ENCODE results near the gene C14orf180. TPM values are rescaled to one million over a fixed set of nuclear protein-coding genes. Genes with fewer than 3 reads are reported as not detected.

The C14orf180 gene
- total RNA-seq, 6 experiments from 2014 or later: not detected

DNA sequence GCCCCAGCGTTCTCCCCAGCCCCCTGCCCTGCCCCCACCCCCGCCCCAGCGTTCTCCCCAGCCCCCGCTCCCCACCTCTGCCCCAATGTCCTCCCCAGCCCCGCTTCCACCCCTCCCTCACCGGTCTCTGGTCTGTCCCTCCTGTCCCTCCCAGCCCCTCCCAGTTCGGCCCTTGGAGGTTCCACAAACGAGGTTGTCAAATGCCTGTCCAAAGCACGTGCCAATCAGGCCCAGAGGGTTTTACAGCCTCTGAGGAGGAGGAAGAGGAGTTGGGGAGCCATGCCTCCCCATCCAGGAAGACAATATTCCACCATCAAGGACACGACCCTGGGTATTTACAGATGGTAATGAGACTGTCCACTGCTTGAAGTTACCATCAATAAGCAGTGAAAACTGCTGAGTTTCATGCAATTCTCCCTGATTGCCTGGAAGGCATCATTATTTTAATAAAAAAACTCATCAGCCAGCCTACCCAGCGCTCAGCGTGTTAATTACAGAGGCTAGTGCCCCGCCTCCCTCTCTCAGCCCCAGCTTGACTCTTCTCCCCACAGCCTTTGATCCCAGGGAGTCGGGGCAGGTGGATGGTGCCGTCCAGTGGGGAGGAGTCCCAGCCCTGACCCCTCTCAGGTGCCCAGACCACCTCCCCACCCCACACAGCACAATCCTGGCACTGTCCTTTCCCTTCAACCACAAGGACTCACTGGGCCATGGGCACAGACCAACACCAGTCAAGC is 30.6 kb upstream of the C14orf180 start:
- Mint-ChIP-seq H3K27me3 (ENCODE audit: insufficient read depth) (peaks cover 31% of the 10 kb centered on the region), H3K27ac (no peak overlapping the region), H3K4me1 (ENCODE audit: low read depth) (no peaks in the 10 kb centered on the region), H3K4me3 (no peak overlapping the region), H3K36me3 (ENCODE audit: low read depth) (no peaks in the 10 kb centered on the region), H3K9me3 (peaks cover 7% of the 10 kb centered on the region; the same call in 1 of the 2 replicates)
- TF ChIP-seq, protein P1, sequence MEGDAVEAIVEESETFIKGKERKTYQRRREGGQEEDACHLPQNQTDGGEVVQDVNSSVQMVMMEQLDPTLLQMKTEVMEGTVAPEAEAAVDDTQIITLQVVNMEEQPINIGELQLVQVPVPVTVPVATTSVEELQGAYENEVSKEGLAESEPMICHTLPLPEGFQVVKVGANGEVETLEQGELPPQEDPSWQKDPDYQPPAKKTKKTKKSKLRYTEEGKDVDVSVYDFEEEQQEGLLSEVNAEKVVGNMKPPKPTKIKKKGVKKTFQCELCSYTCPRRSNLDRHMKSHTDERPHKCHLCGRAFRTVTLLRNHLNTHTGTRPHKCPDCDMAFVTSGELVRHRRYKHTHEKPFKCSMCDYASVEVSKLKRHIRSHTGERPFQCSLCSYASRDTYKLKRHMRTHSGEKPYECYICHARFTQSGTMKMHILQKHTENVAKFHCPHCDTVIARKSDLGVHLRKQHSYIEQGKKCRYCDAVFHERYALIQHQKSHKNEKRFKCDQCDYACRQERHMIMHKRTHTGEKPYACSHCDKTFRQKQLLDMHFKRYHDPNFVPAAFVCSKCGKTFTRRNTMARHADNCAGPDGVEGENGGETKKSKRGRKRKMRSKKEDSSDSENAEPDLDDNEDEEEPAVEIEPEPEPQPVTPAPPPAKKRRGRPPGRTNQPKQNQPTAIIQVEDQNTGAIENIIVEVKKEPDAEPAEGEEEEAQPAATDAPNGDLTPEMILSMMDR (IDR thresholded peaks at IDR 0.05): no peak
- DNase-seq: no peak

DNA sequence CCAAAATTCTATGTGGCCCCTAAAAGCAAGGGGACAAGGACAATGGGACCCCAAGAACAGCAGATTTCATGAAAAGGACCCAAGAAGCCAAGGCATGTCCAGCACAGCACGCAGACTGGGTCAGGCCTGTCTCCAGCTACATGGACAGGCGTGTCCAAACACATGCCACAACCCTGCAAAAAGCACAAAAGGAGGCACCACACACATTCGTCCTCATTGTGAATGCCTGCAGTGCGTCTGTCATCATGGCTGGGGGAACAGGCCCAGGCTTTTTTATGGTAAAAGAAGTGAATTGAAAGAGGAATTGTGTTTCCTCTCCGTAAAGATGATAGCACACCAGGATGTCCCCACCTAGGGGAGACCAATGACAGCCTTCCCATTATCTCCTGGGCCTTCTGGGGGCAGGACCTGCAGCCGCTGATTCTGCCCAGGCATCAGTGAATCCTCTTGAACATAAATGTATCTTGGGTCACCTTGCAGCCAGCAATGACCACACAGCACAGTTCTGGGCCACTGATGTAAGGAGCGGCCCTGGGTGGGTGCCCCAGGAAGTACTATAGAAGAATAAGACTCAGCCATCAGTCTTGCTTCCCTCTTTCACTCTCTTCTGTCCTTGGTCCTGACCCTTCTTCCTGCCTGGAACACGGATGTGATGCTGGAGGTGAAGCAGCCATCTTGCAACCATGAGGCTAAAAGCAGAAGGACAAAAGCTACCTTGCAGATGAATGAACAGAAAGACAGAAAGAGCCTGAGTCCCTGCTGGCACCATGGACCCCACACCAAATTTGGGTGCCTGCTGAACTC is 29.8 kb upstream of the C14orf180 start:
- Mint-ChIP-seq H3K9me3 (peaks cover 7% of the 10 kb centered on the region; the same call in 1 of the 2 replicates), H3K36me3 (ENCODE audit: low read depth) (no peaks in the 10 kb centered on the region), H3K27me3 (ENCODE audit: insufficient read depth) (peaks cover 30% of the 10 kb centered on the region), H3K27ac (no peak overlapping the region), H3K4me1 (ENCODE audit: low read depth) (no peaks in the 10 kb centered on the region), H3K4me3 (no peak overlapping the region)
- TF ChIP-seq, protein P1 (IDR thresholded peaks at IDR 0.05): no peak
- DNase-seq: no peak

DNA sequence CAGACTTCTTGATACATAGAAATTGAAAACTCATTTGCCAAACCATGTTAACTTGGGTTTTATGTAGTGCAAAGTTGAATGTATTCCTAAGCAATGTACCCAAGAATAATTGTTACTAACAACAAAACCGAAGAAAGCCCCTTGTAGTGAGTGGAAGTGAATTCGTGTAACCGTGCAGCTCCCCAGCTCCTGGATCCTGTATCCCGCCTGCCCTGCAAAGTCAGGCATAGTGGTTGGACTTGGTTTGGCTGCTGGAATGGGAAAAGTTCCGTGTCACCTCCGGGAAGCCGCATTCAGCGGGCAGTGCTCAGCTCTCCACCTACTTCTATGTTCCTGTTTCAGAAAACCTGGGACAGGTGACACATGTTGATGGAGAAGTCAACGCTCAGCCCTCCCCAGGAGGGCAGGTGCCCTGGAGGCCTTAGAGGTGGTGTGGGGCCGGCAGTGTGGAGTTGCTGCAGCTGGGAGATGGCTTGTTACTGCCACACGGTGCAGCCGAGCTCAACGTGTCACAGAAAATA is 29.2 kb upstream of the C14orf180 start:
- DNase-seq: no peak
- H3K4me1 Mint-ChIP-seq (ENCODE audit: low read depth): no peaks in the 10 kb centered on the region
- no peak overlapping the region for H3K4me3 Mint-ChIP-seq
- H3K27ac Mint-ChIP-seq: no peak overlapping the region
- TF ChIP-seq, protein P1 (IDR thresholded peaks at IDR 0.05): no peak
- no peaks in the 10 kb centered on the region for H3K36me3 Mint-ChIP-seq (ENCODE audit: low read depth)
- H3K9me3 Mint-ChIP-seq: peaks cover 7% of the 10 kb centered on the region; the same call in 1 of the 2 replicates
- H3K27me3 Mint-ChIP-seq (ENCODE audit: insufficient read depth): peaks cover 29% of the 10 kb centered on the region

DNA sequence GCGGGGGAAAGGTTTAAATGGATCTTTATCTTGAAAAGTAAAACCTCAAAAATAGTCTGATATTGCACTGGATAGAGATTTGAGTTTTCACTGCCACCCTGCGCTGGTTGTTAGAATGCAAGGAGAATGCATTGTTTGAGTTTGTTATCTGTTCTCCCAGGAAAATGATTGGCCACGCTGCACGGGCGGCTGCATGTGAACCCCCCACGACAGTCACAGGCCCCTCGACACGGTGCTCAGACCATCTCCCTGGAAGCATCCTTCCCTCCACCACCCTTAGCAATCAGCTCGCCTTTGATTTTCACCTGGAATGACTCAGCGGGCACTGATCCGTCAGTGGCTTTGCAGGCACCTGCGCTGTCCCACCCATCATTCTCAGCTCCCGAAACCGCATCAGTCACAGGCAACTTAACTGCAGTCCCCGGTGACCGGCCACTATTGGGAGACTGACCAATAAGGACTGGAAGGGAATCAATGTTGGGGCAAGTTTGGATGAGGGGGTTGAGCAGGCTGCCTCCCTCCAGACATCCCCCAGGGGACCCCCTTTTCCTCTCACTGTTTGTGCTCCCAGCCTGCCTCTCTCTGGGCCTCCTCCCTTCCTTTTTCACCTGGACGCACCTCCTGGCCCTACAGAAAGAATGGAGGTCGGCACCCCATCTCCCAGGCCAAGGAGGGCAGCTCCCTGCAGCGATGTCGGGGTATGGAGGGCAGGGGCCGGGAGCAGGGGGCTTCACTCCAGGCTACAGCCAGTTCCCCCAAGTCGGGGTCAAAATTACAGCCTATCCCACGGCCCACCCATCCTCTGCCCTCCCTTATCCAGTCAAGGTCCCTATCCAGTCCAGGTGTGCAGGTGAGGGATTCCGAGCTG is 28.5 kb upstream of the C14orf180 start:
- Mint-ChIP-seq H3K27me3 (ENCODE audit: insufficient read depth) (peaks cover 30% of the 10 kb centered on the region), H3K4me1 (ENCODE audit: low read depth) (no peaks in the 10 kb centered on the region)
- TF ChIP-seq, protein P1 (IDR thresholded peaks at IDR 0.05): 0 out of 2 replicates have a peak, but pooled peaks have one; percentile 19

More for the DNA sequence above, 28.5 kb upstream of the C14orf180 start:
- no peaks in the 10 kb centered on the region for H3K36me3 Mint-ChIP-seq (ENCODE audit: low read depth)
- DNase-seq: no peak
- no peak overlapping the region for H3K4me3 Mint-ChIP-seq
- H3K9me3 Mint-ChIP-seq: peaks cover 7% of the 10 kb centered on the region; the same call in 1 of the 2 replicates
- no peak overlapping the region for H3K27ac Mint-ChIP-seq
